ENCODE results near the gene PLEKHA1. TPM values are rescaled to one million over a fixed set of nuclear protein-coding genes. Genes with fewer than 3 reads are reported as not detected.

PLEKHA1 gene
- total and polyA plus RNA-seq, 2 donors from 2014 or later = 19.5 to 168 TPM

GRCh38 chr10:122435212-122435827, 60.8 kb downstream of the PLEKHA1 start:
- FAIRE-seq (peak; percentile 98), DNase-seq (peak in 2 of 5 donors; percentile 51 to 52)
- Histone ChIP-seq H3K9ac (ENCODE audit: low read length in 3 of 3) (no peak overlapping the region), H3K36me3 (ENCODE audit: control insufficient read depth in 2 of 3, insufficient read depth in 3 of 3, low read length in 3 of 3) (no peaks in the 10 kb centered on the region), H3K9me3 (ENCODE audit: control insufficient read depth in 2 of 3, insufficient read depth in 1 of 3, low read length in 3 of 3) (no peaks in the 10 kb centered on the region), H3K4me1 (ENCODE audit: control insufficient read depth in 2 of 3, insufficient read depth in 2 of 3, low read depth in 1 of 3, low read length in 3 of 3) (no peaks in the 10 kb centered on the region), H3K27me3 (ENCODE audit: control insufficient read depth, insufficient read depth, low read length) (no peaks in the 10 kb centered on the region), H3K27ac (ENCODE audit: low read depth in 2 of 2, low read length in 2 of 2) (no peak overlapping the region), H3K4me3 (ENCODE audit: low read length in 3 of 3) (no peak overlapping the region)
- TF ChIP-seq CTCF (IDR thresholded peaks at IDR 0.05; ENCODE audit: borderline replicate concordance, extremely low read depth, insufficient read depth) = peak; percentile 54
- intact Hi-C loops (cut with DNase I) = no loop called here

- FAIRE-seq = no peak
- no peak for DNase-seq
- no peak overlapping the region for H3K9ac ChIP-seq (ENCODE audit: low read length in 3 of 3)
- H3K27ac ChIP-seq (ENCODE audit: low read depth in 2 of 2, low read length in 2 of 2) = no peak overlapping the region
- intact Hi-C loops (cut with DNase I) = loop anchor here (10.0 kb wide), 1 partner anchor 147 kb away; no protein-coding TSS in a partner anchor
- H3K4me3 ChIP-seq (ENCODE audit: low read length in 3 of 3) = no peak overlapping the region
- H3K4me1 ChIP-seq (ENCODE audit: control insufficient read depth in 2 of 3, insufficient read depth in 2 of 3, low read depth in 1 of 3, low read length in 3 of 3) = no peaks in the 10 kb centered on the region
- no peak for TF ChIP-seq CTCF (IDR thresholded peaks at IDR 0.05; ENCODE audit: borderline replicate concordance, extremely low read depth, insufficient read depth)
- H3K36me3 ChIP-seq (ENCODE audit: control insufficient read depth in 2 of 3, insufficient read depth in 3 of 3, low read length in 3 of 3) = no peaks in the 10 kb centered on the region
- no peaks in the 10 kb centered on the region for H3K27me3 ChIP-seq (ENCODE audit: control insufficient read depth, insufficient read depth, low read length)
- no peaks in the 10 kb centered on the region for H3K9me3 ChIP-seq (ENCODE audit: control insufficient read depth in 2 of 3, insufficient read depth in 1 of 3, low read length in 3 of 3)
Measured at GRCh38 chr10:122441961-122442360, 67.5 kb downstream of the PLEKHA1 start.

GRCh38 chr10:122445469-122445868, 71.0 kb downstream of the PLEKHA1 start:
- intact Hi-C loops (cut with DNase I) = loop anchor here (10.0 kb wide), 1 partner anchor 151 kb away; no protein-coding TSS in a partner anchor
- Histone ChIP-seq H3K27ac (ENCODE audit: low read depth in 2 of 2, low read length in 2 of 2) (no peak overlapping the region), H3K4me3 (ENCODE audit: low read length in 3 of 3) (no peak overlapping the region), H3K4me1 (ENCODE audit: control insufficient read depth in 2 of 3, insufficient read depth in 2 of 3, low read depth in 1 of 3, low read length in 3 of 3) (no peaks in the 10 kb centered on the region), H3K9ac (ENCODE audit: low read length in 3 of 3) (no peak overlapping the region), H3K9me3 (ENCODE audit: control insufficient read depth in 2 of 3, insufficient read depth in 1 of 3, low read length in 3 of 3) (no peaks in the 10 kb centered on the region), H3K36me3 (ENCODE audit: control insufficient read depth in 2 of 3, insufficient read depth in 3 of 3, low read length in 3 of 3) (no peaks in the 10 kb centered on the region), H3K27me3 (ENCODE audit: control insufficient read depth, insufficient read depth, low read length) (no peaks in the 10 kb centered on the region)
- DNase-seq (no peak), FAIRE-seq (no peak)
- TF ChIP-seq CTCF (IDR thresholded peaks at IDR 0.05; ENCODE audit: borderline replicate concordance, extremely low read depth, insufficient read depth) = no peak
